ENCODE results near the gene PRSS38.

PRSS38 gene

DNA sequence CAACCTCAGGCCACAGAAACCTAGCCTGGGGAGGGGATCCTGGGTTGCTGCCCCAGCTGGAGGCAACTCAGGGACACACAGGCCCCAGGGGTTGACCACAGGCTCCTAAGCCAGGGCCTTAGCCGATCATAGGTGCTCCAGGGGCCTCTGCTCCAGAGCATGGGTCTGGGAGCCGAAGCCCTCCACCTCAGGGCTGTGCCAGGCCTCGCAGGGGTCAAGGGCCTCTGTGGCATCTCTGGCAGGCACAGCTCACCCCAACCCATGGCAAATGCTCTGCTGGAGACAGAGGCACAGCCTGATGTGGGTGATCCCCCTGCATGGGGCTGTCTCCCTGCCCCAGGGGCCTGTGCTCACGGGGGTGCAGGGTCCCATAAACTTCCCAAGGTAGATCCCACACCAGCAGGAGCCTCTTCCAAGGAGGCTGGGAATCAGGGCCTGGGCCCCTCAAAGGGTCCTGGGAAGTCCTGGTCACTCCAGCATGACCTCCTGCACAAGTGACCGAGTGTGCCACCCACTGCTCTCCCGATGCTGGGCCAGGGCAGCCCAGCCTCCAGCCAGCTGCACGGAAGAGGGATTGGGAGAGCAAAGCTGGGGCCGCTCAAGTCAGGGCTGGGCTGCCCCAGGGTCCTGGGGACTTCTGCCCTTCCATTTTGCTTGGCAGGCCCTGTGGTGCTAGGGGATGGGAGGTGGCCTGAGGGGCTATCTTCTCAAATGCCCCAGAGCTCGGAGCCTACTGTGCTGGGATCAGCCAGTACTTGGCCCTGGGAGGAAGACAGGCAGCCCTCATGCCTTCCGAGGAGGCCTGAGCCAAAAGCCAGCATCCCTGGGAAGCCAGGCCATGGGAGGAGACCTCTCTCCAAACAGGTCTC is 22.2 kb upstream of the PRSS38 start:
- no peak for DNase-seq (ENCODE audit: low read depth in 2 of 2)

DNA sequence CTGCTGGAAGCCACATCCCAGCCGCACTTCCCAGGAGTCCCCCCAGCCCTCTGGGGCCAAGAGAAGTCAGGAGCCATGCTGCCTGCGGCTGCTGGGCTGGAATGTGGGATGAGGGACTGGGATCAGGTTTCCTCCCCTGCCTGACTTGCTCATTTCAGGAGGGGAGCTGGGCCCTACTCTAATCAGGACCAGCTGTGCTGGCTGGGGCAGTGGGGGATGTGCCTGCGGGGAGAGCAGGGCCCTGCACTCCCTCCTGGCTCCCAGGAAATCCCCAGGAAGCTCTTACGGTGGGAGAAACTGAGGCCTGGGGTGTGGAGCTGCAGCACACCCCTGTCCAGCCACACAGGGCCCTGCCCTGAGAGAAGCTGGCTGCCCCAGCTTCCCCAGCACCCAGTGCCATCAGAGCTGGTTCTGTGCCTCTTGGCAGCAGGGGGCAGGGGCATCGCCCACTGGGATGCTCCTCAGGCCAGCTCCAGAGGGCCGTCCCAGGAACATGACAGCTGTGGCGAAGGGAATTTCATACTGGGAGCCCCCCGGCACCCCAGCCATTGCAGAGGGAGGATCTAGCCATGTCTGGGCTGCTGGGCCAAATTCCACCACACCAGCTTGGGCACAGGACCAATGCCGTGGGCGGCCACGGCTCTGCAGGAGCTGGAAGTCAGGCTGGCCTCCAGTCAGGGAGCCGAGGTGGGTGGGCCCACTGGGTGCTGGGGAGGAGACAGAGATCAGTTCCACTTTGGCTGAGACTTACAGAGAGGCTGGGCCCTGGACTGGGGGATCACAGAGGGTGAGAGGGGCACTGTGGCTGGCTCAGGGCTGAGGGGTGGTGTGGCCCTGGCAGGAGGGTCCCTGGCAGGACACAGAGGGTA is 21.3 kb upstream of the PRSS38 start:
- DNase-seq (ENCODE audit: low read depth in 2 of 2): no peak

DNA sequence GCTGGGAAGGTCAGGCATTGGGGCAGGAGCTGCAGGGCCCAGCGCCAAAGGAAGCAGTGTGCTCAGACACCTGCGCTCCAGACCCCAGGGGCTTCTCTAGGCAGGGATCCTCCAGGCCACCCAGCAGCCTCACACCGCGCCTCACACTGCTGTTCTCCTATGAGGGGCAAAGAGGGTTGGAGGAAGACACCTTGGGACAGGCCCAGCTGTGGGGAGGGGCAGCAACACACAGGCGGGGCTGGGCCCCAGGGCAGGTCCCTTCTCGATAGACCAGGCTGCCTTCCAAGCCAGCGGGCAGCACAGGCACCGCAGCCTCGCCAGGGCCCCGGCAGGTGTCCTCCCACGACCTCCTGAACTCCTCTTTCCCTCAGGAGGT is 20.7 kb upstream of the PRSS38 start:
- DNase-seq (ENCODE audit: low read depth in 2 of 2): no peak

DNA sequence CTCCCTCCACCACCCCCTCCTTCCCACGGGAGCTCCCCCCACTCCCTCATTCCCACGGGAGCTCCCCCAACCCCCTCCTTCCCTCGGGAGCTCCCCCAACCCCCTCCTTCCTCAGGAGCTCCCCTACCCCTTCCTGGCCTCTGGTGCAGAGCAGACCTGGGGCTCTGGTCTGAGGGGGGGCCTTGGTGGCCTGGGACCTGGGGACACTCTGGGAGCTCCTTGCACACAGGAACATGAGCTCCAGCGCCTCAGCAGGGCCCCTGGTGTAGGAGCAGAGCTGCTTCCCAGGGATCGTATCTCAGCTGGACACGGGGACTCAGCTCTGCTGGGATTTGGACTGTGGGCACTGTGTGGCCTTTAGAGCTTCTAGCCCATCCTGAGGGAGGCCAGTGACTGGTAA is 19.7 kb upstream of the PRSS38 start:
- no peak for DNase-seq (ENCODE audit: low read depth in 2 of 2)

DNA sequence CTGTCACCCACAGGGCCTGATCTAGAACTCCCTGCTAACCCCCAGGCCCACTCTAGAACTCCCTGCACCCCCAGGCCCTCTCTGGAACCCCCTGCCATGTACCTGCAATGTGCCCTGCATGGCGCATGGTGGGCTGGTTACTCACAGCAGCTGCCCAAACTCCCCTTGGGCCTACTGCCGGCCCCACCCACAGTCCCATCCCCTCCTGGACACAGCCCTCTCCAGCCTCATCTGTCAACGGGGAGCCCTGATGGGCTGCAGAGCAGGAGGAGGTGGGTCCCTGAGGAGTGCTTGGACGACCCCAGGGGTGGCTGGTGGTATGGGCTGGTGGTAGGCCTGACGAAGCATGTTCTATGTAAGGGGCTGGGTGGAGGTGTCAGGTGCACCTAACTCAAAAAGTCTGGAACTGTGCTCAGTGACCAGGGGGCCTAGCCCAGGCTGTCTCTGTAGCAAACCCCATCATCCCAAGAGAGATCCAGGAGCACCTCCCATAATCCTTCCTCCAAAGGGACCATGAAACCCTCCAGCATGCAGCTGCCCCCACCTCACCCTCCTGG is 19.0 kb upstream of the PRSS38 start:
- no peak for DNase-seq (ENCODE audit: low read depth in 2 of 2)

DNA sequence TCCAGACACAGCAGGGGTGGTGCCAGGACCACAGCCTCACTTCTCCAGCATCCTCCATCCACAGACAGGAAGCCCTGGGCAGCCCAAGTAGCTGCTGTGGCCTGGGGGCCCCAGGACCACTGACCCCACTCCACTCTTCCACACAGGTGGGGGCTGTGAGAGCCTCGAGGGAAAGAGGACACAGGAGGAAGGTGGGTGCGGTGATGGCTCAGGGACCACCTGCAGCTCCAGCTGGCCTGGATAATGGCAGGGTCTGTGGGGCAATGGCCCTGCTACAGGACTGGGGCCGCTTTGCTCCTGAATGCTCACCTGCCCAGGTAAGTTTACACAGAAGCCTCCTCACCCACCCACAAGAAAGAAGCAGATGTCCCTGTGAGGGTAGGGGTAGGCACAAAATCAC is 18.3 kb upstream of the PRSS38 start:
- no peak for DNase-seq (ENCODE audit: low read depth in 2 of 2)

DNA sequence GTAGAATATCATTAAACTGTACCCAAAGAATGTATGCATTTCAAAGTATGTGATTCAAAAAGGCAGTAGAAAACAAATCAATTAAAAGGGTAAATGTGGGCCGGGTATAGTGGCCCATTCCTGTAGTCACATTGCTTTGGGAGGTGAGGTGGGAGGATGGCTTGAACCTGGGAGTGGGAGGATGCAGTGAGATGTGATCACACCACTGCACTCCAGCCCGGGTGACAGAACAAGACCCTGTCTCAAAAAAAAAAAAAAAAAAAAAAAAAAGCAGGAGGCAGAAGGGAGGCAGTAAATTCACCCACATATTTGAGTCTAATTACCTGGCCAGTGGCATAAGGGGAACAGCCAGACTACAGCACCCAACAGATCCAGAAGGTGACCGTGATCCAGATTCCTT is 17.9 kb upstream of the PRSS38 start:
- DNase-seq (ENCODE audit: low read depth in 2 of 2): no peak

DNA sequence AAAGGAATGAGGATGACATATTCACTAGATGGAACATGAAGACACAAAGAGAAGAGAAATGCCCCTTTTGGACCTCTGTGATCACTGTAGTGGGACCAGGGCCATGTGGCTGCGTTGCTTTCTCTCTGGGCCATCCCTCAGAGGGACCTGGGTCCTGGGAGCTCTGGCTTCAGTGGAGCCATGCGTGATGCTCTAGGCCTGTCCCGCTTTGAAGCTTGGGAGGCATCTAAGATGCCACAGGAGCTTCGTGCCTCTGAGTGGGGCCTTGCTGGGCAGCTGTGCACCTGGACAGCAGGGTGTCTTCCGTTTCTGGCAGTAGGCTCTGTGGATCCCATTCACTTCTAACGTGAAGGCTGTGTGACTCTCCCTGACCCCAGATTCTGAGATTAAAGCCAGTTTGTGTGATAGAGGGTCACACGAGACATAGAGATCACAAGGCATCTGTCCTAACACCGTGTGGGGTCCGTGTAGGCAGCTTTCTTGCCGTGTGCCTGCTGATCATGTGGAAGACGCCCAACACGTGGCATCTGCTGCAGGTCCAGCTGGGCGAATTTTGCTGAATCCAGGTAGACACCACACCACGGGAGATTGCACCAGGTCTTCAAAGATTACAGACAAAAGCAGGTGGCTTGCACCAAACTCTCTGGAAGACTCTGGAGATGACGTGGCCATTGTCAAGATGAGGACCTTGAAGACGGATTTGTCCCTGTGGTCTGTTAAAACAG is 17.2 kb upstream of the PRSS38 start:
- DNase-seq (ENCODE audit: low read depth in 2 of 2): no peak

DNA sequence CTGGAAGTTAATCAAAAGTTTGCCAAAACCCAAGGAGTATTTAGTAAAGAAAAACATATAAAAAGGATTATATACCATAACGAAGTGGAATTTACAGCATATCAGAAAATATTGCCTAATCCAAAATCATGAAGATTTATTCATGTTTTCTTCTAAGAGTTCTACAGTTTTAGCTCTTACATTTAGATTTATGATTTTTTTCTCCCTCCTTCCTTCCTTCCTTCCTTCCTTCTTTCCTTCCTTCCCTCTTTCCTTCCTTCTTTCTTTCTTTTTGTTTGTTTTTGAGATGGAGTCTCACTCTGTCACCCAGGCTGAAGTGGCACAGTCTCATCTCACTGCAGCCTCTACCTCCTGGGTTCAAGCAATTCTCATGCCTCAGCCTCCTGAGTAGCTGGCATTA is 15.7 kb upstream of the PRSS38 start:
- no peak for DNase-seq (ENCODE audit: low read depth in 2 of 2)

DNA sequence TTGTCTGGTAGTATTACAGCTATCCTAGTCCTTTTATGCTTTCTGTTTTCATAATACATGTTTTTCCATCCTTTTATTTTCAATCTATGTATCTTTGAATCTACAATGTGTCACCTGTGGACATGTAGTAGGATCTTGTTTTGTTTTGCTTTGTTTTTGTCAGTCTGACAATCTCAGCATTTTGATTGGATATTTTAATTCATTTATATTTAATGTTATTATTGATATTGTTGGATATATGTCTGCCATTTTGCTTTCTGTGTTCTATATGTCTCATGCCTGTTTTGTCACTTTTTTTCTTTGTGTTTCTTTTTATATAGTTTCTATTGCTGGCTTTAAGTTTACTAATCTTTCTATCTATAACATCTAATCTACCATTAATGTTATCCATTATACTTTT is 11.5 kb upstream of the PRSS38 start:
- no peak for DNase-seq (ENCODE audit: low read depth in 2 of 2)

DNA sequence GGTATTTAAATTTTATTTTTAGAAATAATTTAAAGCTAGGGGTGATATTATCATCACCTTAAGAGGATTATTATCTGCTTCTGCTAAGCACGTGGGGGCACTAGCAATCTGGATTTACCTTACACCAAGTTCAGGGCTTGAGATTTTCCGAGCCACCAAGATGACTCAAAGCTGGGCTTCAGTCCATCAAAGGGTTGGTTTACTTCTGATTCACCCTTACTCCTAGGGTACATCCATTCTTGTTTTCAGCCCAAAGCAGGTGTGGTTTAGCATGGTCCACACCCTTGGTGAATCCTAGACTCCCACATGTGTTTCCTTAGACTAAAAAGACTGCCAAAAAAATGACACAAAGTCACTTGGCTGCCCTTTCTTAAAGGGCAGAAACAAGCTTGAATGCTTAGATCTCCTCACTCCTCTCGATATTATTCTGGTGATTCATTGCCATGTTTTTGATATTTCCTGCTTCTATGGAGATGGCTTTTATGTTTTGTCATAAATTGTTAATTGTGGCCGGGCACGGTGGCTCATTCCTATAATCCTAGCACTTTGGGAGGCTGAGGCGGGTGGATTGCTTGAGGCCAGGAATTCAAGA is 9.8 kb upstream of the PRSS38 start:
- no peak for DNase-seq (ENCODE audit: low read depth in 2 of 2)

DNA sequence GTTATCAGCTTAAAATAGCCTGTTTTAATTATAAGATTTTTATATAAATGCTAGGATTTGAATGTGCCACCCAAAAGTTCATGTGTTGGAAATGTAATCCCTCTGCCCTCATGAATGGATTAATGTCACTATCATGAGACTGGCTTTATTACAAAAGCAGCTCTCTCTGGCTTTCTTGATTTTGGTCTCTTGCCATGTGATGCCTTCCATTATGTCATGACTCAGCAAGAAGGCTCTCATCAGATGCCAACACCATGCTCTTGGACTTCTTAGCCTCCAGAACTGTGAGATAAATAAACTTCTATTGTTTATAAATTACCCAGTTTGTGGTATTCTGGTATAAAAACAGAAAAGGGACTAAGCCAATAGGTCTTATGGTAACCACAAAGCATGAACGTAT is 6.9 kb upstream of the PRSS38 start:
- DNase-seq (ENCODE audit: low read depth in 2 of 2): no peak

DNA sequence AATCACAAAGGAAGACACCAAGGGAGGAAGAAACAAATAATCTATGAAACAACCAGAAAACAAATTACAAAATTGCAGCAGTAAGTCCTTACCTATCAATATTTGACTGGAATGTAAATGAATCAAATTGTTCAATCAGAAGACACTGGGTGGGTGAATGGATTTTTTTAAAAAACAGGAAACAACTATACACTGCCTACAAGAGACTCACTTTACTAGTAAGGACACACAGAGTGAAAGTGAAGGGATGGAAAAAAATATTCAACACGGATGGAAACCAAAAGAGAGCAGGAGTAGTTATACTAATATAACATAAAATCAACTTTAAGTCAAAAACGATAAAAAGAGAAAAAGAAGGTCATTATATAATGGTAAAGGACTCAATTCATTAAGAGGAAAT is 6.4 kb upstream of the PRSS38 start:
- DNase-seq (ENCODE audit: low read depth in 2 of 2): no peak

DNA sequence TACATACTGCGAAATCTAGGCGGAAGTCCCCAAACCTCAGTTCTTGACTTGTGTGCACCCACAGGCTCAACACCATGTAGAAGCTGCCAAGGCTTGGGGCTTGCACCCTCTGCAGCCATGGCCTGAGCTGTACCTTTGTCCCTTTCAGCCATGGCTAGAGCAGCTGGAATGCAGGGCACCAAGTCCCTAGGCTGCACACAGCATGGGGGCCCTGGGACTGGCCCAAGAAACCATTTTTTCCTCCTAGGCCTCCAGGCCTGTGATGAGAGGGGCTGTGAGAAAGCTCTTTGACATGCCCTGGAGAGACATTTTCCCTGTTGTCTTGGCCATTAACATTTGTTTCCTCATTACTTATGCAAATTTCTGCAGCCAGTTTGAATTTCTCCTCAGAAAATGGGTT is 1.5 kb upstream of the PRSS38 start:
- DNase-seq (ENCODE audit: low read depth in 2 of 2): no peak

DNA sequence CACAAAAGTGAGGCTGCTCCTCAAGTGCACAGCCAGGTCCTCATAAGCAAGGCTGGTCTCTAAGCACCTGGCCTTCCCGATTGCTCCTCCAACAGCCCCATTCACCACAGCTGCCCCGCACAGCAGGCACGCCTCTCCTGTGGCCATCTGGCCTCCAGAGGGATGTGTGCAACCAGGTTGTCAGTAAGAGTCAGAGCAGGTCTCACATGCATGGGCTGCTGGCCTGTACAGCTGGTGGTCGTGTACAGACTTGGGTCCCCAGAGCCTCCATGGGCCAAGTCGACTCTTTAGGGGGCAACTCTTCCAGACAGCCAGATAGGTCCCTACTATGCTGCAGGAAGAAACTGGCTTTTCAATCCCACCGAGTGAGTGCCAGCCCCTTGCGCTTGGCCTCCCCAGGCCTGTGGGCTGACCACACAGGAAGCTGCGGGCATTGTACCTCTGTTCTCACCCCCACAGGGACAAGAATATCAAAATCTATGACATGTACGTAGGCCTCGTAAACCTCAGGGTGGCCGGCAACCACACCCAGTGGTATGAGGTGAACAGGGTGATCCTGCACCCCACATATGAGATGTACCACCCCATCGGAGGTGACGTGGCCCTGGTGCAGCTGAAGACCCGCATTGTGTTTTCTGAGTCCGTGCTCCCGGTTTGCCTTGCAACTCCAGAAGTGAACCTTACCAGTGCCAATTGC is 1.4 kb downstream of the PRSS38 start:
- DNase-seq (ENCODE audit: low read depth in 2 of 2): no peak

DNA sequence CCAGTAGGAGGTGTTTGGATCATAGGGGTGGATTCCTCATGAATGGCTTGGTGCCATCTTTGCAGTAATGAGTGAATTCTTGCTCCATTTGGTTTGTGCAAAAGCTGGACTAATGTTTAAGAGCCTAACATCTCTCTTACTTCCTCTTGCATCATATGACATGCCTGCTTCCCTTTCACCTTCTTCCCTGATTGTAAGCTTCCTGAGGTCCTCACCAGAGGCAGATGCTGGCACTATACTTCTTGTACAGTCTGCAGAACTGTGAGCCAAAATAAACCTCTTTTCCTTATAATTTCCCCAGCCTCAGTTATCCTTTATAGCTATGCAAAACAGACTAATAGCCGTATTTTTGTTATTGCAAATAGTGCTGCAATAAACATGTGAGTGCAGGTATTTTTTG is 8.1 kb downstream of the PRSS38 start:
- no peak for DNase-seq (ENCODE audit: low read depth in 2 of 2)

DNA sequence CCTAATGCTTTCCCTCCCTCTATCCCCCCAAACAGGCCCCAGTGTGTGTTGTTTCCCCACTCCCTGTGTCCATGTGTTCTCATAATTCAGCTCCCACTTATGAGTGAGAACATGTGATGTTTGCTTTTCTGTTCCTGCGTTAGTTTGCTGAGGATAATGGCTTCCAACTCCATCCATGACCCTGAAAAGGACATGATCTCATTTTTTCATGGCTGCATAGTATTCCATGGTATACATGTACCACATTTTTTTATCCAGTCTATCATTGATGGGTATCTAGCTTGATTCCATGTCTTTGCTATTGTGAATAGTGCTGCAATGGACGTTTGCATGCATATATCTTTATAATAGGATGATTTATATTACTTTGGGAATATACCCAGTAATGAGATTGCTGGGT is 8.7 kb downstream of the PRSS38 start:
- no peak for DNase-seq (ENCODE audit: low read depth in 2 of 2)

DNA sequence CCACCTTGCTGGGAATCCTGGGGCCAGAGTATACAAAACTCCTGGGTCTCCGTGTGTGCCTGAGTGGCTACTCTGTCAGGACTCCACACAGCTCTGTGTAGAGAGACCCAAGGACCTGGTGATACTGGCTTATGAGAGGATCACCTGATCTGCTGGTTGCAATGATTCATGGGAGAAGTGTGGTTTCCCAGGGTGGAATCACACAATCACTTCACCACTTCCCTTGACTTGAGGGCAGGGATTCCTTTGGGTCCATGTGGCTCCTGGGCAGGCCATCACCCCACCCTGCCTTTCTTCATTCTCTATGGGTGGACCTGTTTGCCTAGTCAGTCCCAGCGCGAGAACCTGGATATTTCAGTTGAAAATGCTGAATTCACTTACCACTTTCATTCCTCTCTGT is 13.3 kb downstream of the PRSS38 start:
- no peak for DNase-seq (ENCODE audit: low read depth in 2 of 2)

DNA sequence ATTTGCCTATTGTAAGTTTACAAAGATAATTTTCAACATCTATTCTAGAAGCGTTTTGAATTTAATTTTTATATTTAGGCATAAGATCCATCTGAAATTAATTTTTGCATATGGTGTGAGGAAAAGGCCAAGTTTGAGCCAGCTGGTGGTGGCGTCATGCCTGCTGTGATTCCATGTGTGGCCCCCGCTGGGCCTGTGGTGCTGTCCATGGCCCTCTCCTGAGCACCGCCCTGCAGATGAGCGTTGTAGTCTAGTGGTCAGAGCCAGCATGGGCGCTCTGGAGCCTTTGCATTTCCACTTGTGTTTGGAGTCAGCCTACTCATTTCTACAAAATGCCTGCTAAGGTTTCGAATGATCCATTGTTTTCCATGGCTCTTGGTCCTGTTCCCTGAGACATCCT is 22.7 kb downstream of the PRSS38 start:
- no peak for DNase-seq (ENCODE audit: low read depth in 2 of 2)

DNA sequence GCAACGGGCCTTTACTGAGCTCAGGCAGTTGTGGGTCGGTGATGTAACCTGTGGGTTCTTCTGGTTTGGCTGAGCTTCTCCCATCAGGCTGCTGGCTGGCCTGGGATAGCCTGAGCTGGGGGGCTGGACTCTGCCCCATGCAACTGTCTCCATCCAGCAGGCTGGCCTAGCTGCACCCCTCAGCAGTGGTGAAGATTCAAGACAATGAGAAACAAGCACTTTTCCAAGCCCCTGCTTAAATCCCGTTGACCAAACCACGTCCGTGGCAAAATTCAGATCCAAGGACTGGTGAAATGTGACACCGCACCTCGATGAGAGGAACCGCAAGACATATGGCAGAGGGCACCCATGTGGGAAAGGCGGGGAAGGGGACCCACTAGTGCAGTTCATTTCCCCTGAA is 25.6 kb downstream of the PRSS38 start:
- no peak for DNase-seq (ENCODE audit: low read depth in 2 of 2)
